H1 (cell line): ENCODE measurements around the gene ABHD16A. TPM values are rescaled to one million over a fixed set of nuclear protein-coding genes. Genes with fewer than 3 reads are reported as not detected.

Source experiments
- CTCF ChIA-PET: fragments of 300-600 bp; sonication (Branson Sonifier 250); formaldehyde crosslinking; loops from one replicate; lab custom pipeline; 2021; ENCODE audit not compliant: partially characterized antibody; lab: Charles Lee
- POLR2A ChIA-PET: fragments of 300-600 bp; sonication (Branson Sonifier 250); formaldehyde crosslinking; loops from one replicate; lab custom pipeline; 2021; ENCODE audit warnings: inconsistent platforms; ENCODE audit not compliant: partially characterized antibody; lab: Charles Lee
- DNase-seq, 2 experiments: peaks; one replicate each; pipeline versions ENCODE4 v3.0.0 to v3.0.0-alpha.2; 2010 to 2022; ENCODE audit warnings: low spot score in 2 of 2, low read depth in 1 of 2, mixed read lengths in 1 of 2
- FAIRE-seq: peaks from 2 replicates; lab custom pipeline; 2011; peaks lifted over from hg19 to GRCh38; lab: Jason Lieb, UNC
- H2AFZ ChIP-seq: 2 replicates; pipeline ENCODE4 v1.8.1; 2012; ENCODE audit warnings: low read length, inconsistent platforms
- H2AK5ac ChIP-seq: 2 replicates; pipeline ENCODE4 v1.6.1; 2013; ENCODE audit warnings: low read depth, low read length
- H2BK120ac ChIP-seq: replicated peaks from 2 replicates; pipeline ENCODE3; 2013; ENCODE audit warnings: low read depth, low read length, inconsistent platforms
- H2BK12ac ChIP-seq: 2 replicates; pipeline ENCODE4 v1.6.1; 2013; ENCODE audit warnings: low read depth, low read length
- H2BK15ac ChIP-seq: 2 replicates; pipeline ENCODE4 v1.6.1; 2013; ENCODE audit warnings: low read length
- H2BK20ac ChIP-seq: 2 replicates; pipeline ENCODE4 v1.6.1; 2013; ENCODE audit warnings: low read length
- H2BK5ac ChIP-seq: 2 replicates; pipeline ENCODE4 v1.6.1; 2013; ENCODE audit warnings: low read depth, low read length
- H3K14ac ChIP-seq: 2 replicates; pipeline ENCODE4 v1.6.1; 2013; ENCODE audit warnings: inconsistent platforms; ENCODE audit not compliant: insufficient read length
- H3K18ac ChIP-seq: 2 replicates; pipeline ENCODE4 v1.6.1; 2013; ENCODE audit warnings: low read length; ENCODE audit errors: extremely low read depth
- H3K23ac ChIP-seq: 2 replicates; pipeline ENCODE4 v1.6.1; 2013; ENCODE audit warnings: inconsistent platforms; ENCODE audit not compliant: insufficient read length
- H3K23me2 ChIP-seq: 2 replicates; pipeline ENCODE4 v1.6.1; 2013; ENCODE audit warnings: low read depth, low read length
- H3K27ac ChIP-seq: 2 replicates; pipeline ENCODE4 v1.6.1; 2011; ENCODE audit warnings: low read depth, low read length, inconsistent platforms
- H3K27me3 ChIP-seq, 4 experiments: replicated peaks in 1 of 4; 1 replicate in 1 of 4; 2 replicates in 3 of 4; pipeline versions ENCODE4 v1.6.1 to v1.8.1; 2011 to 2013; ENCODE audit warnings: low read length in 3 of 4, mild to moderate bottlenecking in 3 of 4, inconsistent platforms in 2 of 4, mixed read lengths in 2 of 4, moderate library complexity in 1 of 4; ENCODE audit not compliant: control insufficient read depth in 3 of 4, insufficient read depth in 3 of 4; ENCODE audit errors: extremely low read depth in 1 of 4
- H3K36me3 ChIP-seq, 4 experiments: 2 replicates each; pipeline versions ENCODE4 v1.6.1 to v1.8.1; 2011 to 2013; ENCODE audit warnings: mild to moderate bottlenecking in 4 of 4, low read length in 3 of 4, moderate library complexity in 2 of 4, control low read depth in 1 of 4, inconsistent platforms in 1 of 4; ENCODE audit not compliant: insufficient read depth in 4 of 4, control insufficient read depth in 2 of 4
- H3K4ac ChIP-seq: replicated peaks from 2 replicates; pipeline ENCODE3; 2013; ENCODE audit warnings: low read length, low read depth, mixed read lengths, inconsistent platforms; ENCODE audit not compliant: insufficient read length
- H3K4me1 ChIP-seq, 4 experiments: replicated peaks in 1 of 4; 1 replicate in 1 of 4; 2 replicates in 3 of 4; pipeline versions ENCODE4 v1.6.1 to v1.8.1; 2011 to 2013; ENCODE audit warnings: low read length in 3 of 4, inconsistent platforms in 2 of 4, mixed read lengths in 1 of 4; ENCODE audit not compliant: insufficient read depth in 4 of 4, control insufficient read depth in 3 of 4
- H3K4me2 ChIP-seq, 2 experiments: 2 replicates each; pipeline versions ENCODE4 v1.6.1 to v1.8.1; 2011 to 2013; ENCODE audit warnings: low read depth in 2 of 2, low read length in 2 of 2, control low read depth in 1 of 2, inconsistent platforms in 1 of 2, mild to moderate bottlenecking in 1 of 2; ENCODE audit not compliant: insufficient read depth in 1 of 2
- H3K4me3 ChIP-seq, 4 experiments: fragments of 200-600, 300-600 bp in 1 of 4; sonication (generic), shearing (Covaris generic), sonication (Bioruptor Twin) in 1 of 4; 2 replicates each; pipeline versions ENCODE4 v1.5.1 to v1.8.1; 2011 to 2016; ENCODE audit warnings: low read length in 4 of 4, low read depth in 3 of 4, control low read depth in 2 of 4, inconsistent platforms in 2 of 4, mild to moderate bottlenecking in 2 of 4, mixed read lengths in 1 of 4, moderate library complexity in 1 of 4; ENCODE audit not compliant: insufficient read depth in 2 of 4; ENCODE audit errors: extremely low read depth in 1 of 4
- H3K56ac ChIP-seq: replicated peaks from 2 replicates; pipeline ENCODE3; 2013; ENCODE audit warnings: low read depth, mild to moderate bottlenecking, mixed read lengths, low read length, inconsistent platforms; ENCODE audit not compliant: insufficient read length
- H3K79me1 ChIP-seq: 2 replicates; pipeline ENCODE4 v1.6.1; 2013; ENCODE audit warnings: low read depth, low read length, control low read depth
- H3K79me2 ChIP-seq, 2 experiments: 2 replicates each; pipeline versions ENCODE4 v1.6.1 to v1.8.1; 2012 to 2013; ENCODE audit warnings: low read length in 2 of 2, mild to moderate bottlenecking in 2 of 2, inconsistent platforms in 1 of 2; ENCODE audit not compliant: insufficient read depth in 2 of 2, control insufficient read depth in 1 of 2
- H3K9ac ChIP-seq, 4 experiments: replicated peaks in 1 of 4; 1 replicate in 1 of 4; 2 replicates in 3 of 4; pipeline versions ENCODE4 v1.6.1 to v1.8.1; 2011 to 2013; ENCODE audit warnings: low read depth in 3 of 4, low read length in 3 of 4, control low read depth in 2 of 4, mild to moderate bottlenecking in 2 of 4, moderate library complexity in 2 of 4, inconsistent platforms in 1 of 4; ENCODE audit errors: extremely low read depth in 1 of 4
- H3K9me3 ChIP-seq, 2 experiments: 2 replicates each; pipeline versions ENCODE4 v1.6.1 to v1.8.1; 2012 to 2013; ENCODE audit warnings: mild to moderate bottlenecking in 2 of 2, moderate library complexity in 2 of 2, control low read depth in 1 of 2, inconsistent platforms in 1 of 2, low read depth in 1 of 2, low read length in 1 of 2, mixed read lengths in 1 of 2; ENCODE audit not compliant: insufficient read depth in 2 of 2
- H4K20me1 ChIP-seq, 2 experiments: replicated peaks in 1 of 2; 2 replicates each; pipeline versions ENCODE3 to v1.8.1; 2011 to 2013; ENCODE audit warnings: inconsistent platforms in 2 of 2, low read length in 2 of 2, mild to moderate bottlenecking in 1 of 2; ENCODE audit not compliant: insufficient read depth in 2 of 2, control insufficient read depth in 1 of 2
- H4K5ac ChIP-seq: 2 replicates; pipeline ENCODE4 v1.6.1; 2013; ENCODE audit warnings: low read length, low read depth, mixed read lengths, inconsistent platforms; ENCODE audit not compliant: insufficient read length
- H4K8ac ChIP-seq: 2 replicates; pipeline ENCODE4 v1.8.0; 2013; ENCODE audit warnings: mild to moderate bottlenecking, moderate library complexity, low read length, inconsistent platforms; ENCODE audit not compliant: insufficient read depth; ENCODE audit errors: extremely low read depth
- H4K91ac ChIP-seq: replicated peaks from 2 replicates; pipeline ENCODE3; 2013; ENCODE audit warnings: low read length, mixed read lengths, inconsistent platforms; ENCODE audit not compliant: insufficient read length
- JUND ChIP-seq: IDR thresholded peaks from 2 replicates; pipeline ENCODE4 v1.6.1; 2011; ENCODE audit warnings: mild to moderate bottlenecking, improper control_type of control experiment, low read length
- TEAD4 ChIP-seq: IDR thresholded peaks from 2 replicates; pipeline ENCODE4 v1.6.1; 2012; ENCODE audit warnings: low read depth, low read length, inconsistent platforms, mixed read lengths
- WGBS, 2 experiments: shearing (Covaris generic) in 1 of 2; methylation state at CpG; one replicate each; pipeline versions ENCODE4 v1.1.6 to v1.1.7; 2013 to 2015; ENCODE audit warnings: low lambda C conversion rate in 2 of 2, mixed read lengths in 2 of 2, inconsistent platforms in 1 of 2, low coverage in 1 of 2, missing lambda C conversion rate in 1 of 2; ENCODE audit not compliant: insufficient replicate concordance in 2 of 2, insufficient coverage in 1 of 2, insufficient read length in 1 of 2; ENCODE audit errors: extremely low coverage in 1 of 2, missing lambda C conversion rate in 1 of 2; 5-methylcytosine and 5-hydroxymethylcytosine counted together
- polyA plus RNA-seq, 7 experiments: library from polyadenylated mRNA; depleted of rRNA in 3 of 7; stranded (reverse) in 5 of 7; unstranded in 2 of 7; fragments of >200 nt in 5 of 7; fragments of 200-250 nt in 2 of 7; gene quantifications; 1 replicate in 5 of 7; 2 replicates in 1 of 7; 4 replicates in 1 of 7; pipeline versions ENCODE4 v1.2.1 to v1.2.3, GENCODE V29; 2011 to 2013; ENCODE audit warnings: missing spikeins in 2 of 7, mixed read lengths in 2 of 7
- total RNA-seq: library from RNA; stranded (reverse); fragmentation: NEBNext Ultra II Directional; extraction: Animal tissue kit (Norgen Biotek cat#: 25700); gene quantifications from 2 replicates; pipeline ENCODE4 v1.2.1, GENCODE V29; 2021

Gene ABHD16A
- total and polyA plus RNA-seq, 2 of the 8 experiments (the other 6 are each of a cell fraction or from before 2014, with no cell fraction given), result 32.9 to 40.2 TPM

DNA sequence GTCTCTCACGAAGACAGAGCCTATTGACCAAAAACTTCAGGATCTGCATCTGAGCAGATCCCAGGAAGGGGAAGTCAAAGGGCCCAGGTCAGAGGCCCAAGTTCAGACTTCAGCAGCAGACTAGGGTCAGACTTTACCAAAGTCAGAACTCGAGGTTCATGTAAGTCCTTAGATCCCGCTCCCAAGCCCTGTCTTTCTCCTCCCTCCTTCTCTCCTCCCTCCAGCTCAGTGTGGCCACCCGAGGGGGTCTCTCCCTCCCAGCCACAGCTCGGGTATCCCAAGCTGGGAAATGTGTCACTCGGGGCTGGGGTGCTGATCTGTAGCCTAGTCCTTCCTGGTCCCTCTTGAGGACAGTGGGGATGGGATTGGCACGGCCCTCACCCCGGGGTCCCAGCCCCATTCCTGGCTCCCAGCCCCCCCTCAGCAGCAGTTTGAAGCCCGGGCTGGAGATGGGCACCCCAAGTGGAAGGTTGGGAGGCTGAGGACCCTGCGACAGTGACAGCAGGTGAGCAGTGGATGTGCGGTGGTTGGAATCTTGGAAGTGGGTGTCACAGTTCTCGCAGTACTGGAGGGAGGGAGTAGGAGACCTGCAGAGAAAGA, 40.9 kb downstream of the ABHD16A start:
- Histone ChIP-seq H3K27ac (no peak overlapping the region), H2AFZ (no peak overlapping the region), H4K5ac (no peak overlapping the region), H3K27me3 (no peaks in the 10 kb centered on the region), H3K4me2 (no peak overlapping the region), H3K56ac (no peak overlapping the region), H4K8ac (no peak overlapping the region), H2BK15ac (no peak overlapping the region), H3K23me2 (peaks cover 12% of the 10 kb centered on the region), H3K79me1 (peaks cover 14% of the 10 kb centered on the region), H3K79me2 (peaks cover 0 to 51% of the 10 kb centered on the region in 2 experiments; a peak in 3 of 4 replicates), H3K9ac (no peak overlapping the region), H3K4ac (no peak overlapping the region), H3K4me3 (no peak overlapping the region), H4K20me1 (peaks cover 3 to 5% of the 10 kb centered on the region in 2 experiments), H2AK5ac (no peak overlapping the region), H3K18ac (no peak overlapping the region), H2BK20ac (no peak overlapping the region), H3K36me3 (peaks cover 6 to 20% (median 10%) of the 10 kb centered on the region in 4 experiments; a peak in 6 of 8 replicates), H2BK120ac (no peak overlapping the region), H3K14ac (no peak overlapping the region), H3K9me3 (no peaks in the 10 kb centered on the region), H2BK5ac (no peak overlapping the region), H2BK12ac (no peak overlapping the region), H4K91ac (no peak overlapping the region), H3K4me1 (peaks cover 0 to 19% (median 5%) of the 10 kb centered on the region in 4 experiments; a peak in 5 of 7 replicates), H3K23ac (no peak overlapping the region)
- no peak for DNase-seq
- no peak for FAIRE-seq
- 95% methylated on average over 11 of the region's 12 CpGs; no CpG with 5 or more reads in 1 of the 2 experiments for WGBS, 2 experiments
- ChIA-PET CTCF (interaction anchor here (0.7 to 3.7 kb wide), 9 partner anchors 9 to 116 kb away, joined by 3 to 38 read pairs (median 4); partner anchors contain the start of genes APOM, ATP6V1G2 and BAG6), POLR2A (interaction anchor here (0.6 to 25.5 kb wide), 13 partner anchors 8 to 196 kb away, joined by 3 to 883 read pairs (median 6); partner anchors contain the start of genes AIF1, APOM, ATP6V1G2 and BAG6)
- no peak for TF ChIP-seq JUND
- TF ChIP-seq TEAD4, result no peak
